CD14-positive monocyte (primary cell): ENCODE measurements around the gene CGREF1. TPM values are rescaled to one million over a fixed set of nuclear protein-coding genes. Genes with fewer than 3 reads are reported as not detected.

Experiments
- DNase-seq, 3 donors: peaks; one replicate each; pipeline ENCODE4 v3.0.0-alpha.2; 2011 to 2022
- H2AFZ ChIP-seq: 2 replicates; pipeline ENCODE4 v1.6.0; 2012; ENCODE audit warnings: mild to moderate bottlenecking, low read depth, low read length, inconsistent platforms; ENCODE audit not compliant: insufficient read depth, poor library complexity, severe bottlenecking
- H3K27ac ChIP-seq, 2 donors: 1 replicate in 1 of 2; 2 replicates in 1 of 2; pipeline ENCODE4 v1.5.1; 2012 to 2013; ENCODE audit warnings: low read length in 2 of 2, control low read depth in 1 of 2, inconsistent platforms in 1 of 2, low read depth in 1 of 2, mild to moderate bottlenecking in 1 of 2
- H3K27me3 ChIP-seq, 2 donors: one replicate each; pipeline versions ENCODE4 v1.6.0 to v1.6.1; 2011 to 2013; ENCODE audit warnings: low read length in 2 of 2; ENCODE audit not compliant: control insufficient read depth in 2 of 2, insufficient read depth in 2 of 2
- H3K36me3 ChIP-seq, 2 donors: replicated peaks in 1 of 2; 1 replicate in 1 of 2; 2 replicates in 1 of 2; pipeline versions ENCODE4 v1.5.1 to v1.6.1; 2012 to 2013; ENCODE audit warnings: low read length in 2 of 2, control low read depth in 1 of 2, inconsistent platforms in 1 of 2, mild to moderate bottlenecking in 1 of 2; ENCODE audit not compliant: insufficient read depth in 2 of 2, control insufficient read depth in 1 of 2
- H3K4me1 ChIP-seq, 2 donors: 1 replicate in 1 of 2; 2 replicates in 1 of 2; pipeline versions ENCODE4 v1.5.1 to v1.6.1; 2012 to 2013; ENCODE audit warnings: low read length in 2 of 2, control low read depth in 1 of 2, inconsistent platforms in 1 of 2, mild to moderate bottlenecking in 1 of 2, moderate library complexity in 1 of 2; ENCODE audit not compliant: insufficient read depth in 2 of 2, control insufficient read depth in 1 of 2
- H3K4me2 ChIP-seq: replicated peaks from 2 replicates; pipeline ENCODE3; 2012; ENCODE audit warnings: low read length, moderate library complexity, mild to moderate bottlenecking; ENCODE audit not compliant: poor library complexity, severe bottlenecking; ENCODE audit errors: extremely low read depth
- H3K4me3 ChIP-seq, 3 experiments: fragments of 200-600 bp in 1 of 3; sonication (generic) in 1 of 3; replicated peaks in 1 of 3; 1 replicate in 2 of 3; 2 replicates in 1 of 3; pipeline ENCODE4 v1.5.1; 2011 to 2013; ENCODE audit warnings: low read length in 3 of 3, mild to moderate bottlenecking in 3 of 3, control low read depth in 2 of 3, low read depth in 2 of 3, inconsistent platforms in 1 of 3, moderate library complexity in 1 of 3
- H3K79me2 ChIP-seq: 2 replicates; pipeline ENCODE4 v1.6.0; 2012; ENCODE audit warnings: mild to moderate bottlenecking, control low read depth, inconsistent platforms, low read length, moderate library complexity; ENCODE audit not compliant: insufficient read depth
- H3K9ac ChIP-seq: 2 replicates; pipeline ENCODE4 v1.6.0; 2017; ENCODE audit warnings: low read length, mild to moderate bottlenecking; ENCODE audit not compliant: insufficient read depth, poor library complexity, severe bottlenecking
- H3K9me3 ChIP-seq, 2 donors: replicated peaks in 1 of 2; 1 replicate in 1 of 2; 2 replicates in 1 of 2; pipeline versions ENCODE4 v1.5.1 to v1.6.1; 2012 to 2013; ENCODE audit warnings: low read length in 2 of 2, control low read depth in 1 of 2; ENCODE audit not compliant: control insufficient read depth in 1 of 2, insufficient read depth in 1 of 2
- H4K20me1 ChIP-seq: 2 replicates; pipeline ENCODE4 v1.6.0; 2012; ENCODE audit warnings: mild to moderate bottlenecking, low read length, control low read depth, moderate library complexity; ENCODE audit not compliant: insufficient read depth
- H3K27ac Mint-ChIP-seq, 7 donors: one replicate each; pipeline ENCODE4 v1.8.0; 2020; ENCODE audit warnings: mild to moderate bottlenecking in 7 of 7, mixed read lengths in 7 of 7, moderate library complexity in 6 of 7, inconsistent platforms in 2 of 7
- H3K27me3 Mint-ChIP-seq, 3 donors: one replicate each; pipeline ENCODE4 v1.8.0; 2021 to 2022; ENCODE audit warnings: low read depth in 3 of 3, mild to moderate bottlenecking in 3 of 3, mixed read lengths in 3 of 3, moderate library complexity in 3 of 3, inconsistent platforms in 1 of 3
- H3K36me3 Mint-ChIP-seq, 2 donors: one replicate each; pipeline ENCODE4 v1.8.0; 2020; ENCODE audit warnings: mixed read lengths in 2 of 2, inconsistent platforms in 1 of 2, mild to moderate bottlenecking in 1 of 2
- H3K4me1 Mint-ChIP-seq: one replicate; pipeline ENCODE4 v1.8.0; 2020; ENCODE audit warnings: mild to moderate bottlenecking, mixed read lengths
- H3K4me3 Mint-ChIP-seq, 2 donors: one replicate each; pipeline ENCODE4 v1.8.0; 2020; ENCODE audit warnings: mild to moderate bottlenecking in 2 of 2, mixed read lengths in 2 of 2, moderate library complexity in 1 of 2
- H3K9me3 Mint-ChIP-seq, 7 donors: one replicate each; pipeline ENCODE4 v1.8.0; 2020 to 2022; ENCODE audit warnings: mixed read lengths in 7 of 7, mild to moderate bottlenecking in 6 of 7, moderate library complexity in 6 of 7, inconsistent platforms in 2 of 7
- CTCF ChIP-seq: fragments of 200-600 bp; IDR thresholded peaks from one replicate; pipeline ENCODE4 v1.8.0; 2022; ENCODE audit warnings: antibody characterized with exemption, mild to moderate bottlenecking
- WGBS: methylation state at CpG from one replicate; pipeline ENCODE4 v1.1.5; 2013; ENCODE audit warnings: missing lambda C conversion rate; ENCODE audit not compliant: insufficient coverage; 5-methylcytosine and 5-hydroxymethylcytosine counted together
- intact Hi-C, 2 donors: fragments of 100-400 bp; cut with micrococcal nuclease; formaldehyde crosslinking; loops; one replicate each; pipeline versions ENCODE4 v1.15.0 to v1.15.1; 2023
- polyA plus RNA-seq, 3 donors: library from polyadenylated mRNA; depleted of rRNA in 1 of 3; unstranded in 2 of 3; stranded (reverse) in 1 of 3; fragments of 300-500 nt in 2 of 3; fragments of >200 nt in 1 of 3; fragmentation: Illumina TruSeq in 2 of 3; gene quantifications; 1 replicate in 2 of 3; 2 replicates in 1 of 3; pipeline ENCODE4 v1.2.3, GENCODE V29; 2012 to 2021

The CGREF1 gene
- polyA plus RNA-seq, 3 donors = not detected

GRCh38 chr2:27059141-27059820, 59.6 kb downstream of the CGREF1 start:
- WGBS = 96% methylated on average over 15 of the region's 15 CpGs
- peak overlapping the region in 4 of 7 donors; percentile 8 to 42 (median 22) for H3K27ac Mint-ChIP-seq

DNA sequence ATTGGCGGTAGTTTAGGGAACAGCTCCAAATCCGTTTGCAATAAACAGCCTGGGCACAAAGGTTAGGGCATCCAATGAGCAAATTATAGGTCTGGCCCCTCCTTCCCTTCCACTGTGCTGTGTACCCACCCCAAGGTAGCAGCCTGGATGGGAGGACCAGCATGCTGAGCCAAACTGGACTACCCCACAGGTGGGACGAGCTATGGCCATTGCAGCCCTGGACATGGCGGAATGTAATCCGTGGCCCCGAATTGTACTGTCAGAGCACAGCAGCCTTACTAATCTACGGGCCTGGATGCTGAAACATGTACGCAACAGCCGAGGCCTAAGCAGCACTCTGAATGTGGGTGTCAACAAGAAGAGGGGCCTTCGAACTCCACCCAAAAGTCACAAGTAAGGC, 60.7 kb downstream of the CGREF1 start:
- Mint-ChIP-seq H3K4me1 (no peaks in the 10 kb centered on the region), H3K27ac (no peak overlapping the region), H3K9me3 (no peaks in the 10 kb centered on the region), H3K36me3 (peaks cover 38 to 59% of the 10 kb centered on the region in 2 donors), H3K27me3 (no peaks in the 10 kb centered on the region), H3K4me3 (no peak overlapping the region)
- Histone ChIP-seq H3K36me3 (peaks cover 21 to 60% of the 10 kb centered on the region in 2 donors), H3K27ac (no peak overlapping the region), H3K27me3 (no peaks in the 10 kb centered on the region), H3K4me1 (no peaks in the 10 kb centered on the region), H2AFZ (no peak overlapping the region), H3K9me3 (no peaks in the 10 kb centered on the region), H3K4me2 (no peak overlapping the region), H3K79me2 (no peaks in the 10 kb centered on the region), H3K4me3 (no peak overlapping the region), H4K20me1 (no peaks in the 10 kb centered on the region), H3K9ac (no peak overlapping the region)
- no peak for DNase-seq
- intact Hi-C loops = no loop called here
- TF ChIP-seq CTCF = no peak
- 100% methylated on average over 9 of the region's 10 CpGs for WGBS

More at GRCh38 chr2:27059141-27059820, 59.6 kb downstream of the CGREF1 start:
- H3K4me1 Mint-ChIP-seq = no peaks in the 10 kb centered on the region
- intact Hi-C loops = no loop called here
- Histone ChIP-seq H4K20me1 (no peaks in the 10 kb centered on the region), H3K9me3 (no peaks in the 10 kb centered on the region), H2AFZ (no peak overlapping the region), H3K4me3 (no peak overlapping the region), H3K36me3 (peaks cover 21 to 59% of the 10 kb centered on the region in 2 donors), H3K4me2 (no peak overlapping the region), H3K9ac (no peak overlapping the region), H3K79me2 (no peaks in the 10 kb centered on the region), H3K27ac (no peak overlapping the region), H3K4me1 (no peaks in the 10 kb centered on the region), H3K27me3 (no peaks in the 10 kb centered on the region)
- H3K9me3 Mint-ChIP-seq = no peaks in the 10 kb centered on the region
- H3K36me3 Mint-ChIP-seq = peaks cover 38 to 57% of the 10 kb centered on the region in 2 donors
- no peak for DNase-seq
- H3K4me3 Mint-ChIP-seq = no peak overlapping the region
- H3K27me3 Mint-ChIP-seq = peaks cover 0 to 2% (median 0%) of the 10 kb centered on the region in 3 donors
- no peak for TF ChIP-seq CTCF
